Activated CD4-positive, alpha-beta memory T cell treated with anti-CD3 and anti-CD28 coated beads for 36 hours (primary cell): ENCODE results near the gene ADORA3. TPM values are rescaled to one million over a fixed set of nuclear protein-coding genes. Genes with fewer than 3 reads are reported as not detected.

Experiments
- CTCF ChIA-PET: fragments of 350-600 bp; sonication (Branson Sonifier 250); formaldehyde crosslinking; loops from one replicate; lab custom pipeline; 2021; ENCODE audit warnings: antibody characterized with exemption, inconsistent platforms; lab: Charles Lee
- POLR2A ChIA-PET: fragments of 350-600 bp; sonication (Branson Sonifier 250); formaldehyde crosslinking; loops from one replicate; lab custom pipeline; 2021; ENCODE audit warnings: antibody characterized with exemption; lab: Charles Lee
- DNase-seq: peaks from one replicate; pipeline ENCODE4 v3.0.0-alpha.2; 2020
- H3K27ac Mint-ChIP-seq: one replicate; pipeline ENCODE4 v1.8.0; 2021; ENCODE audit warnings: mixed read lengths
- H3K27me3 Mint-ChIP-seq: one replicate; pipeline ENCODE4 v1.8.0; 2021; ENCODE audit warnings: mixed read lengths
- H3K36me3 Mint-ChIP-seq: one replicate; pipeline ENCODE4 v1.8.0; 2021; ENCODE audit warnings: mixed read lengths
- H3K4me1 Mint-ChIP-seq: one replicate; pipeline ENCODE4 v1.8.0; 2021; ENCODE audit warnings: low read depth, mixed read lengths
- H3K4me3 Mint-ChIP-seq: one replicate; pipeline ENCODE4 v1.8.0; 2021; ENCODE audit warnings: mild to moderate bottlenecking, mixed read lengths
- H3K9me3 Mint-ChIP-seq: one replicate; pipeline ENCODE4 v1.8.0; 2021; ENCODE audit warnings: mixed read lengths
- intact Hi-C: fragments of 100-400 bp; cut with micrococcal nuclease; formaldehyde crosslinking; loops from one replicate; pipeline ENCODE4 v1.15.1; 2023
- total RNA-seq, 2 experiments: library from RNA; stranded (reverse); gene quantifications; one replicate each; pipeline ENCODE4 v1.2.3, GENCODE V29; 2021

Gene ADORA3
- total RNA-seq, 2 experiments from 2014 or later: 0.14 TPM; not detected in 1

- DNase-seq: peak; percentile 54
- H3K4me1 Mint-ChIP-seq: peaks cover 35% of the 10 kb centered on the region
- H3K4me3 Mint-ChIP-seq: peak overlapping the region; percentile 14
- CTCF ChIA-PET: interaction anchor here (0.7 to 4.1 kb wide), 14 partner anchors 10 to 230 kb away, joined by 3 to 53 read pairs (median 4); no protein-coding TSS in a partner anchor
- H3K27me3 Mint-ChIP-seq: no peaks in the 10 kb centered on the region
- intact Hi-C loops: loop anchor here (2.0 to 5.0 kb wide), 2 partner anchors 40 to 75 kb away; no protein-coding TSS in a partner anchor
- H3K9me3 Mint-ChIP-seq: no peaks in the 10 kb centered on the region
- no peaks in the 10 kb centered on the region for H3K36me3 Mint-ChIP-seq
- peak overlapping the region; percentile 62 for H3K27ac Mint-ChIP-seq
- POLR2A ChIA-PET: interaction anchor here (0.6 to 2.3 kb wide), 6 partner anchors 10 to 1021 kb away, joined by 4 to 21 read pairs (median 5); no protein-coding TSS in a partner anchor
These were observed 14.2 kb upstream of the ADORA3 start for GRCh38 chr1:111517469-111518225.

- intact Hi-C loops: loop anchor here (2.0 to 5.0 kb wide), 2 partner anchors 41 to 77 kb away; no protein-coding TSS in a partner anchor
- Mint-ChIP-seq H3K27me3 (no peaks in the 10 kb centered on the region), H3K36me3 (no peaks in the 10 kb centered on the region), H3K4me3 (peak overlapping the region; percentile 48), H3K9me3 (no peaks in the 10 kb centered on the region), H3K4me1 (peaks cover 35% of the 10 kb centered on the region), H3K27ac (peak overlapping the region; percentile 71)
- ChIA-PET POLR2A (interaction anchor here (0.5 to 2.3 kb wide), 4 partner anchors 9 to 298 kb away, joined by 3 to 21 read pairs (median 10); no protein-coding TSS in a partner anchor), CTCF (interaction anchor here (1.0 to 4.1 kb wide), 5 partner anchors 9 to 231 kb away, joined by 3 to 53 read pairs (median 4); no protein-coding TSS in a partner anchor)
- DNase-seq: peak; percentile 44
These were observed 12.6 kb upstream of the ADORA3 start for GRCh38 chr1:111516005-111516535.

- DNase-seq: peak; percentile 46
- ChIA-PET CTCF (interaction anchor here (2.4 to 4.1 kb wide), 2 partner anchors 8 to 232 kb away, joined by 10 to 53 read pairs; no protein-coding TSS in a partner anchor), POLR2A (no interaction called here)
- H3K4me1 Mint-ChIP-seq: peaks cover 35% of the 10 kb centered on the region
- no peaks in the 10 kb centered on the region for H3K27me3 Mint-ChIP-seq
- no peak overlapping the region for H3K27ac Mint-ChIP-seq
- intact Hi-C loops: loop anchor here (2.0 to 5.0 kb wide), 2 partner anchors 42 to 77 kb away; no protein-coding TSS in a partner anchor
- no peaks in the 10 kb centered on the region for H3K9me3 Mint-ChIP-seq
- H3K4me3 Mint-ChIP-seq: peak overlapping the region; percentile 48
- no peaks in the 10 kb centered on the region for H3K36me3 Mint-ChIP-seq
These were observed 12.0 kb upstream of the ADORA3 start for GRCh38 chr1:111515291-111516004.

GRCh38 chr1:111513410-111514020 is 10.1 kb upstream of the ADORA3 start:
- H3K4me1 Mint-ChIP-seq: peaks cover 47% of the 10 kb centered on the region
- DNase-seq: no peak
- H3K9me3 Mint-ChIP-seq: no peaks in the 10 kb centered on the region
- intact Hi-C loops: no loop called here
- ChIA-PET CTCF (interaction anchor here (0.9 kb wide), 1 partner anchor 135 kb away, joined by 3 read pairs; no protein-coding TSS in a partner anchor), POLR2A (interaction anchor here (0.7 to 1.0 kb wide), 2 partner anchors 45 to 80 kb away, joined by 3 read pairs; no protein-coding TSS in a partner anchor)
- H3K27me3 Mint-ChIP-seq: no peaks in the 10 kb centered on the region
- H3K36me3 Mint-ChIP-seq: no peaks in the 10 kb centered on the region
- no peak overlapping the region for H3K27ac Mint-ChIP-seq
- no peak overlapping the region for H3K4me3 Mint-ChIP-seq

GRCh38 chr1:111512931-111513330 is 9.5 kb upstream of the ADORA3 start:
- intact Hi-C loops: no loop called here
- H3K4me1 Mint-ChIP-seq: peaks cover 49% of the 10 kb centered on the region
- CTCF ChIA-PET: no interaction called here
- no peak overlapping the region for H3K27ac Mint-ChIP-seq
- no peak for DNase-seq
- no peaks in the 10 kb centered on the region for H3K9me3 Mint-ChIP-seq
- POLR2A ChIA-PET: interaction anchor here (1.0 kb wide), 1 partner anchor 81 kb away, joined by 3 read pairs; no protein-coding TSS in a partner anchor
- H3K27me3 Mint-ChIP-seq: no peaks in the 10 kb centered on the region
- no peaks in the 10 kb centered on the region for H3K36me3 Mint-ChIP-seq
- H3K4me3 Mint-ChIP-seq: no peak overlapping the region

GRCh38 chr1:111512132-111512889 is 8.9 kb upstream of the ADORA3 start:
- no peak for DNase-seq
- CTCF ChIA-PET: no interaction called here
- peaks cover 46% of the 10 kb centered on the region for H3K4me1 Mint-ChIP-seq
- POLR2A ChIA-PET: interaction anchor here (0.6 kb wide), 1 partner anchor 107 kb away, joined by 4 read pairs; the partner anchor contains the start of gene RAP1A
- H3K4me3 Mint-ChIP-seq: no peak overlapping the region
- H3K27ac Mint-ChIP-seq: no peak overlapping the region
- H3K36me3 Mint-ChIP-seq: no peaks in the 10 kb centered on the region
- H3K27me3 Mint-ChIP-seq: no peaks in the 10 kb centered on the region
- H3K9me3 Mint-ChIP-seq: no peaks in the 10 kb centered on the region
- intact Hi-C loops: no loop called here

GRCh38 chr1:111511370-111511769 is 7.9 kb upstream of the ADORA3 start:
- no peaks in the 10 kb centered on the region for H3K27me3 Mint-ChIP-seq
- POLR2A ChIA-PET: interaction anchor here (0.6 kb wide), 1 partner anchor 108 kb away, joined by 4 read pairs; the partner anchor contains the start of gene RAP1A
- intact Hi-C loops: no loop called here
- H3K9me3 Mint-ChIP-seq: no peaks in the 10 kb centered on the region
- H3K4me1 Mint-ChIP-seq: peaks cover 41% of the 10 kb centered on the region
- no peak overlapping the region for H3K27ac Mint-ChIP-seq
- CTCF ChIA-PET: no interaction called here
- no peaks in the 10 kb centered on the region for H3K36me3 Mint-ChIP-seq
- DNase-seq: no peak
- no peak overlapping the region for H3K4me3 Mint-ChIP-seq

GRCh38 chr1:111509997-111510375 is 6.6 kb upstream of the ADORA3 start:
- H3K27ac Mint-ChIP-seq: no peak overlapping the region
- no peaks in the 10 kb centered on the region for H3K9me3 Mint-ChIP-seq
- no peak overlapping the region for H3K4me3 Mint-ChIP-seq
- DNase-seq: no peak
- intact Hi-C loops: loop anchor here (2.0 kb wide), 3 partner anchors 147 to 245 kb away; partner anchors contain the start of gene DDX20
- no peaks in the 10 kb centered on the region for H3K27me3 Mint-ChIP-seq
- ChIA-PET CTCF (interaction anchor here (1.0 to 5.7 kb wide), 6 partner anchors 28 to 258 kb away, joined by 3 to 104 read pairs (median 32); partner anchors contain the start of gene RAP1A), POLR2A (interaction anchor here (0.9 kb wide), 1 partner anchor 110 kb away, joined by 3 read pairs; the partner anchor contains the start of gene RAP1A)
- H3K4me1 Mint-ChIP-seq: peaks cover 46% of the 10 kb centered on the region
- no peaks in the 10 kb centered on the region for H3K36me3 Mint-ChIP-seq

- ChIA-PET POLR2A (interaction anchor here (0.6 to 3.6 kb wide), 29 partner anchors 9 to 249 kb away, joined by 3 to 29 read pairs (median 4); partner anchors contain the start of genes DDX20, INKA2 and RAP1A), CTCF (interaction anchor here (0.5 to 5.7 kb wide), 87 partner anchors 10 to 1273 kb away, joined by 3 to 104 read pairs (median 5); partner anchors contain the start of genes ATP5PB, C1orf162, DDX20 and INKA2)
- Mint-ChIP-seq H3K27ac (peak overlapping the region; percentile 94), H3K9me3 (no peaks in the 10 kb centered on the region), H3K36me3 (no peaks in the 10 kb centered on the region), H3K4me1 (peaks cover 62% of the 10 kb centered on the region), H3K4me3 (peak overlapping the region; percentile 62), H3K27me3 (no peaks in the 10 kb centered on the region)
- peak; percentile 83 for DNase-seq
- intact Hi-C loops: loop anchor here (1.0 to 2.0 kb wide), 12 partner anchors 32 to 291 kb away; partner anchors contain the start of genes ATP5PB, DDX20, RAP1A and WDR77
These were observed 4.2 kb upstream of the ADORA3 start for GRCh38 chr1:111507411-111508201.
